Mammary epithelial cell (primary cell): ENCODE measurements around the gene KLHL29.

Experiments used
- EZH2 ChIP-seq: IDR thresholded peaks from 2 replicates; pipeline ENCODE4 v1.6.1; 2012; ENCODE audit warnings: low read length, inconsistent platforms, borderline replicate concordance
- TF ChIP-seq, protein P1 (sequence below), 2 donors: IDR thresholded peaks in 1 of 2; conservative IDR thresholded peaks in 1 of 2; 2 replicates each; pipeline ENCODE4 v1.5.1; 2011 to 2012; ENCODE audit warnings: inconsistent platforms in 2 of 2, low read length in 2 of 2, mild to moderate bottlenecking in 2 of 2, control low read depth in 1 of 2, low read depth in 1 of 2; ENCODE audit not compliant: insufficient read depth in 1 of 2; ENCODE audit errors: extremely low read depth in 1 of 2

DNA sequence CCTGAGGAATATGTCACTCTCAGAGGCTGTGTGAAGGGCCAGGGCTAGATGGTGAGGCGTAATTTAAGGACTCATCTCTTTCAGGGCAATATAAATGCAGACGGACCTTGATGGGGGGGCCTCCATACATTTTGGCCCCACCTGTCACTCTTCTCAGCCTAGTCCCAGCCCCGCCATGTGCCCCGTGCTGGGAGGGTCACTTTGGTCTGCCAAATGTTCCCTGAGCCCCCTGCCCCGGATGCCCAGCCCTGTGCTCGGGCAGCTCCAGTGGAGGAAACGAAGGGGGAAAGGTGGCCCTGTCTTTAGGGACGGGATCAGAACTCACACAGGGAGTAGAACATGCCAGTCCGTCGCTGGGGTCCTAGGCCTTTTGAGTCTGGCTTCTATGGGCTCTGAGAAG, 168.6 kb downstream of the KLHL29 start:
- TF ChIP-seq, protein P1, sequence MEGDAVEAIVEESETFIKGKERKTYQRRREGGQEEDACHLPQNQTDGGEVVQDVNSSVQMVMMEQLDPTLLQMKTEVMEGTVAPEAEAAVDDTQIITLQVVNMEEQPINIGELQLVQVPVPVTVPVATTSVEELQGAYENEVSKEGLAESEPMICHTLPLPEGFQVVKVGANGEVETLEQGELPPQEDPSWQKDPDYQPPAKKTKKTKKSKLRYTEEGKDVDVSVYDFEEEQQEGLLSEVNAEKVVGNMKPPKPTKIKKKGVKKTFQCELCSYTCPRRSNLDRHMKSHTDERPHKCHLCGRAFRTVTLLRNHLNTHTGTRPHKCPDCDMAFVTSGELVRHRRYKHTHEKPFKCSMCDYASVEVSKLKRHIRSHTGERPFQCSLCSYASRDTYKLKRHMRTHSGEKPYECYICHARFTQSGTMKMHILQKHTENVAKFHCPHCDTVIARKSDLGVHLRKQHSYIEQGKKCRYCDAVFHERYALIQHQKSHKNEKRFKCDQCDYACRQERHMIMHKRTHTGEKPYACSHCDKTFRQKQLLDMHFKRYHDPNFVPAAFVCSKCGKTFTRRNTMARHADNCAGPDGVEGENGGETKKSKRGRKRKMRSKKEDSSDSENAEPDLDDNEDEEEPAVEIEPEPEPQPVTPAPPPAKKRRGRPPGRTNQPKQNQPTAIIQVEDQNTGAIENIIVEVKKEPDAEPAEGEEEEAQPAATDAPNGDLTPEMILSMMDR (conservative IDR thresholded peaks at IDR 0.05 in 1 of 2, IDR thresholded peaks at IDR 0.05 in 1 of 2; ENCODE audit: extremely low read depth in 1 of 2, insufficient read depth in 1 of 2, low read depth in 1 of 2, low read length in 2 of 2), result no peak
- TF ChIP-seq EZH2, result no peak
